Endothelial cell of umbilical vein (primary cell): Measurements from ENCODE around the gene RUNX2. TPM values are rescaled to one million over a fixed set of nuclear protein-coding genes. Genes with fewer than 3 reads are reported as not detected.

Source experiments
- BruUV-seq: library from RNA; stranded (reverse); fragments of 400-500 nt; replicated peaks from 2 replicates; lab custom pipeline; 2021; lab: Mats Ljungman, UMichigan
- CTCF ChIA-PET: fragments of 300-600, 350-600 bp; sonication (Branson Sonifier 250); formaldehyde crosslinking; loops from one replicate; lab custom pipeline; 2021; ENCODE audit warnings: antibody characterized with exemption, inconsistent platforms; lab: Charles Lee
- POLR2A ChIA-PET: fragments of 300-600, 350-600 bp; sonication (Branson Sonifier 250); formaldehyde crosslinking; loops from one replicate; lab custom pipeline; 2021; ENCODE audit warnings: antibody characterized with exemption, inconsistent platforms; lab: Charles Lee
- DNase-seq: peaks from one replicate; pipeline ENCODE4 v3.0.0-alpha.2; 2011; ENCODE audit warnings: low read depth, low spot score
- FAIRE-seq: peaks from 2 replicates; lab custom pipeline; 2011; peaks lifted over from hg19 to GRCh38; lab: Jason Lieb, UNC
- H2AFZ ChIP-seq: 2 replicates; pipeline ENCODE4 v1.6.0; 2012; ENCODE audit warnings: low read depth, low read length, control low read depth, inconsistent platforms
- H3K27ac ChIP-seq: 2 replicates; pipeline ENCODE4 v1.5.1; 2011; ENCODE audit warnings: low read depth, mild to moderate bottlenecking, control low read depth, low read length, moderate library complexity; ENCODE audit not compliant: insufficient read depth
- H3K27me3 ChIP-seq, 2 experiments: 2 replicates each; pipeline versions ENCODE4 v1.6.0 to v1.6.1; 2011; ENCODE audit warnings: low read length in 2 of 2, mixed read lengths in 1 of 2; ENCODE audit not compliant: control insufficient read depth in 2 of 2, insufficient read depth in 2 of 2
- H3K36me3 ChIP-seq, 2 experiments: 2 replicates in 1 of 2; 3 replicates in 1 of 2; pipeline ENCODE4 v1.5.1; 2011; ENCODE audit warnings: low read length in 2 of 2, mild to moderate bottlenecking in 1 of 2, moderate library complexity in 1 of 2; ENCODE audit not compliant: control insufficient read depth in 2 of 2, insufficient read depth in 2 of 2; ENCODE audit errors: extremely low read depth in 1 of 2
- H3K4me1 ChIP-seq: 3 replicates; pipeline ENCODE4 v1.5.1; 2011; ENCODE audit warnings: mild to moderate bottlenecking, low read length; ENCODE audit not compliant: control insufficient read depth, insufficient read depth; ENCODE audit errors: extremely low read depth
- H3K4me2 ChIP-seq: 2 replicates; pipeline ENCODE4 v1.6.1; 2011; ENCODE audit warnings: low read length, control low read depth, mixed read lengths; ENCODE audit not compliant: insufficient read depth
- H3K4me3 ChIP-seq, 3 experiments: fragments of 200-600 bp in 1 of 3; sonication (generic), shearing (Covaris generic) in 1 of 3; replicated peaks in 1 of 3; 2 replicates each; pipeline ENCODE4 v1.5.1; 2011 to 2016; ENCODE audit warnings: control low read depth in 3 of 3, low read length in 3 of 3, mild to moderate bottlenecking in 2 of 3, inconsistent platforms in 1 of 3, low read depth in 1 of 3, moderate library complexity in 1 of 3; ENCODE audit not compliant: insufficient read depth in 1 of 3
- H3K79me2 ChIP-seq: 2 replicates; pipeline ENCODE4 v1.6.0; 2012; ENCODE audit warnings: low read length, inconsistent platforms; ENCODE audit not compliant: control insufficient read depth, insufficient read depth
- H3K9ac ChIP-seq: replicated peaks from 2 replicates; pipeline ENCODE3; 2011; ENCODE audit warnings: low read length, control low read depth; ENCODE audit not compliant: insufficient read depth; ENCODE audit errors: extremely low read depth
- H3K9me1 ChIP-seq: replicated peaks from 3 replicates; pipeline ENCODE4 v1.6.0; 2011; ENCODE audit warnings: mild to moderate bottlenecking, low read length; ENCODE audit not compliant: control insufficient read depth, insufficient read depth; ENCODE audit errors: extremely low read depth
- H3K9me3 ChIP-seq: replicated peaks from 2 replicates; pipeline ENCODE4 v1.5.1; 2012; ENCODE audit warnings: low read length, inconsistent platforms; ENCODE audit not compliant: control insufficient read depth, insufficient read depth
- H4K20me1 ChIP-seq: replicated peaks from 2 replicates; pipeline ENCODE3; 2011; ENCODE audit warnings: mild to moderate bottlenecking, low read length; ENCODE audit not compliant: control insufficient read depth, insufficient read depth; ENCODE audit errors: extremely low read depth
- FOS ChIP-seq: IDR thresholded peaks from 2 replicates; pipeline ENCODE4 v1.6.1; 2011; ENCODE audit warnings: mild to moderate bottlenecking, low read length, moderate library complexity, borderline replicate concordance; ENCODE audit not compliant: insufficient read depth
- GATA2 ChIP-seq: IDR thresholded peaks from 2 replicates; pipeline ENCODE4 v1.7.0; 2011; ENCODE audit warnings: low read depth, mild to moderate bottlenecking, moderate library complexity, mixed read lengths, low read length; ENCODE audit not compliant: insufficient read length, insufficient read depth
- JUN ChIP-seq: IDR thresholded peaks from 2 replicates; pipeline ENCODE4 v1.6.1; 2011; ENCODE audit warnings: borderline replicate concordance, low read depth; ENCODE audit not compliant: insufficient read length, insufficient read depth
- MYC ChIP-seq: IDR thresholded peaks from one replicate; pipeline ENCODE4 v1.6.1; 2011; ENCODE audit warnings: mild to moderate bottlenecking, low read depth, low read length
- POLR2A ChIP-seq: IDR thresholded peaks from 2 replicates; pipeline ENCODE4 v1.6.1; 2012; ENCODE audit warnings: low read depth, mild to moderate bottlenecking, control low read depth, low read length
- dilution Hi-C: fragments of 300-500 bp; cut with MboI; formaldehyde crosslinking; loops from one replicate; pipeline ENCODE4 v1.15.0; 2019; ENCODE audit warnings: low sequenced_read_pairs; ENCODE audit not compliant: extremely low pct_ligation_motif_present
- intact Hi-C: fragments of 100-400 bp; cut with micrococcal nuclease; formaldehyde crosslinking; loops from one replicate; pipeline ENCODE4 v1.10.0; 2022
- polyA plus RNA-seq, 4 experiments: library from polyadenylated mRNA; depleted of rRNA in 3 of 4; stranded (reverse) in 3 of 4; unstranded in 1 of 4; fragments of >200 nt; gene quantifications; 2 replicates each; pipeline versions ENCODE4 v1.2.1 to v1.2.3, GENCODE V29; 2011 to 2012; ENCODE audit warnings: missing spikeins in 1 of 4
- total RNA-seq: library from RNA; stranded (reverse); gene quantifications from 2 replicates; pipeline ENCODE4 v1.2.3, GENCODE V29; 2021
- TF ChIP-seq, protein P1 (sequence below): IDR thresholded peaks from 2 replicates; pipeline ENCODE4 v1.6.1; 2011; ENCODE audit not compliant: insufficient read depth, insufficient read length
- TF ChIP-seq, protein P2 (sequence below), 2 donors: IDR thresholded peaks; 1 replicate in 1 of 2; 2 replicates in 1 of 2; pipeline ENCODE4 v1.5.1; 2011; ENCODE audit warnings: low read length in 2 of 2, mild to moderate bottlenecking in 2 of 2, moderate library complexity in 2 of 2, control low read depth in 1 of 2, inconsistent platforms in 1 of 2, low read depth in 1 of 2; ENCODE audit not compliant: insufficient read depth in 1 of 2; ENCODE audit errors: extremely low read depth in 1 of 2

RUNX2 gene
- total and polyA plus RNA-seq, 2 donors (not counting 3 experiments of a cell fraction or from before 2014, with no cell fraction given) = 0.06 TPM; not detected in 1

DNA sequence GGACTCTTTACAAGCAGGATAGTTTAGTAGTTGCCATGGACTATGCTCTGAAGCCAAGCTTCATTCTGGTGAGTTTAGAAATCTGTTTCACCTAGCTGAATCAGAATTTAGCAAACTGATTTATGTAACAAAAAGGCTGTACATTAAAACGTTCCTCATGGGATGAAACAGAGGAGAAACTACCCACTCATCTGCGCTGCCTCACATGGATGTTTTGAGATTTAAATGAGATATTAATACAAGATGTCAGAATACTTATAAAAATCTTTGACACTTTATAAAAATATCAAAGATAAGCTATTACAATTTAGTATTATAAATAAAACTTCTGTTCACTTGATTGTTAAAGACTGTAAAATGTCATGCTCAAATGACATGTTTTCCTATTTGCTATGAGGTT, 16.8 kb downstream of the RUNX2 start:
- Histone ChIP-seq H3K4me3 (no peak overlapping the region), H3K27me3 (no peaks in the 10 kb centered on the region), H3K9me1 (no peaks in the 10 kb centered on the region), H3K36me3 (no peaks in the 10 kb centered on the region), H3K9me3 (no peaks in the 10 kb centered on the region), H3K4me2 (no peak overlapping the region), H2AFZ (no peak overlapping the region), H4K20me1 (no peaks in the 10 kb centered on the region), H3K79me2 (no peaks in the 10 kb centered on the region), H3K27ac (no peak overlapping the region), H3K4me1 (no peaks in the 10 kb centered on the region), H3K9ac (no peak overlapping the region)
- BruUV-seq = no TSS peak
- dilution Hi-C loops = no loop called here
- FAIRE-seq = no peak
- ChIA-PET CTCF (interaction anchor here (1.7 to 1.8 kb wide), 2 partner anchors 9 to 14 kb away, joined by 4 to 6 read pairs; no protein-coding TSS in a partner anchor), POLR2A (no interaction called here)
- DNase-seq = no peak
- TF ChIP-seq, protein P1, sequence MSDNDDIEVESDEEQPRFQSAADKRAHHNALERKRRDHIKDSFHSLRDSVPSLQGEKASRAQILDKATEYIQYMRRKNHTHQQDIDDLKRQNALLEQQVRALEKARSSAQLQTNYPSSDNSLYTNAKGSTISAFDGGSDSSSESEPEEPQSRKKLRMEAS = no peak
- no peak for TF ChIP-seq FOS
- no peak for TF ChIP-seq JUN
- intact Hi-C loops = no loop called here

DNA sequence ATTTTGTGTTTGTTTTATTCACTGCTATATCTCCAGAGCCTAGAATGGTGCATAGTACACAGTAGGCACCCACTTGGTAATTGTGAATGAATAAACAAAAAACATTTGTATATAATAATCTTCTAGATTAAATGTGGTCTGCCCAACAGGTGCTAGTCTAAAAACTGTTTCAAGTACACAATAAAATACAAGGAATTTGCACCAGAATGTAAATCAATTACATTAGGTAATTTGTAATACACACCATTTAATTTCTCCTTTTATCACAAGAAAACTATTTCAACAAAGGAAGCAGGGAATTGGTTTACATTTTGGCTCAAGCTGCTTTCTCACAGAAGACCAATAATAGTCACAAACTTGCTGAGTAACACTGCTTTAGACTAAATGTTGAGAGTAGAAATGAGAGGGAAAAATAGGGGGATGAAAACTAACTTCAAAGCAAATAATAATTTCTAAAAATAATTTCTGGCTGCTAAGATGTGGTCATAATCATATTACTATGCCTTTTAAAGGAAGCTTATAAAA, 22.1 kb downstream of the RUNX2 start:
- no TSS peak for BruUV-seq
- TF ChIP-seq POLR2A (no peak), MYC (no peak), GATA2 (no peak)
- TF ChIP-seq, protein P2, sequence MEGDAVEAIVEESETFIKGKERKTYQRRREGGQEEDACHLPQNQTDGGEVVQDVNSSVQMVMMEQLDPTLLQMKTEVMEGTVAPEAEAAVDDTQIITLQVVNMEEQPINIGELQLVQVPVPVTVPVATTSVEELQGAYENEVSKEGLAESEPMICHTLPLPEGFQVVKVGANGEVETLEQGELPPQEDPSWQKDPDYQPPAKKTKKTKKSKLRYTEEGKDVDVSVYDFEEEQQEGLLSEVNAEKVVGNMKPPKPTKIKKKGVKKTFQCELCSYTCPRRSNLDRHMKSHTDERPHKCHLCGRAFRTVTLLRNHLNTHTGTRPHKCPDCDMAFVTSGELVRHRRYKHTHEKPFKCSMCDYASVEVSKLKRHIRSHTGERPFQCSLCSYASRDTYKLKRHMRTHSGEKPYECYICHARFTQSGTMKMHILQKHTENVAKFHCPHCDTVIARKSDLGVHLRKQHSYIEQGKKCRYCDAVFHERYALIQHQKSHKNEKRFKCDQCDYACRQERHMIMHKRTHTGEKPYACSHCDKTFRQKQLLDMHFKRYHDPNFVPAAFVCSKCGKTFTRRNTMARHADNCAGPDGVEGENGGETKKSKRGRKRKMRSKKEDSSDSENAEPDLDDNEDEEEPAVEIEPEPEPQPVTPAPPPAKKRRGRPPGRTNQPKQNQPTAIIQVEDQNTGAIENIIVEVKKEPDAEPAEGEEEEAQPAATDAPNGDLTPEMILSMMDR (IDR thresholded peaks at IDR 0.05; ENCODE audit: extremely low read depth in 1 of 2, insufficient read depth in 1 of 2, low read depth in 1 of 2, low read length in 2 of 2) = no peak
- H3K4me3 ChIP-seq = no peak overlapping the region
- H2AFZ ChIP-seq = no peak overlapping the region
- DNase-seq = no peak
- H3K36me3 ChIP-seq = no peaks in the 10 kb centered on the region
- H3K79me2 ChIP-seq = no peaks in the 10 kb centered on the region
- H3K9me3 ChIP-seq = no peaks in the 10 kb centered on the region
- no peak overlapping the region for H3K4me2 ChIP-seq
- no peaks in the 10 kb centered on the region for H4K20me1 ChIP-seq
- intact Hi-C loops = no loop called here
- no peak overlapping the region for H3K9ac ChIP-seq
- dilution Hi-C loops = no loop called here
- no peak overlapping the region for H3K27ac ChIP-seq
- ChIA-PET CTCF (interaction anchor here (1.4 kb wide), 1 partner anchor 11 kb away, joined by 3 read pairs; no protein-coding TSS in a partner anchor), POLR2A (no interaction called here)
- H3K9me1 ChIP-seq = no peaks in the 10 kb centered on the region
- no peak for FAIRE-seq
- H3K27me3 ChIP-seq = no peaks in the 10 kb centered on the region
- no peaks in the 10 kb centered on the region for H3K4me1 ChIP-seq
